GM10847 (cell line): ENCODE data around the gene SSBP4.

ENCODE experiments used
- POLR2A ChIP-seq: IDR thresholded peaks from 2 replicates; pipeline ENCODE4 v1.6.1; 2011; ENCODE audit not compliant: insufficient read length; ENCODE audit errors: extremely low read depth

The SSBP4 gene

GRCh38 chr19:18475762-18476331 is 56.6 kb downstream of the SSBP4 start:
- TF ChIP-seq POLR2A: no peak

- TF ChIP-seq POLR2A: no peak
These were observed 57.4 kb downstream of the SSBP4 start for GRCh38 chr19:18476507-18477041.

GRCh38 chr19:18477042-18477779 is 58.0 kb downstream of the SSBP4 start:
- no peak for TF ChIP-seq POLR2A

DNA sequence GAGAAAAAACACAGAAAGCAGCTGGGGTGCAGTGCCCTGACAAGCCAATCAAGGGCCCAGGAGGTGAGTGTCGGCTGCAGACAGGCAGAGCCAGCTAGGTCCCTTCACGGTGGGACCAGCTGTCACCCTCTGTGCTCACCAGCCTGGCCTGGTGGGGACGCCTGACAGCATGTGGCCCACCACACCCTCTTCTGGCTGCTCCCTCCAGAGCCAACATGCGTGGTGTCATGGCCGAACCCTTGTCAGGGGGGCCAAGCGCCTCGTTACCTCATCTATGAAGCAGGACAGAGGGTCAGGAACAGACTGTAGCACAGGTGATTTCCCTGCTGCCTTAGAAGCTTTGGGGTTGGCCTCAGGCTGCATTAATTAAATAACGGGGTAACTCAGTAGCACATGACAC is 58.8 kb downstream of the SSBP4 start:
- TF ChIP-seq POLR2A: no peak

GRCh38 chr19:18478545-18479311 is 59.5 kb downstream of the SSBP4 start:
- no peak for TF ChIP-seq POLR2A

GRCh38 chr19:18480006-18480691 is 61.0 kb downstream of the SSBP4 start:
- no peak for TF ChIP-seq POLR2A

- TF ChIP-seq POLR2A: no peak
These were observed 62.5 kb downstream of the SSBP4 start for GRCh38 chr19:18481505-18482222.

DNA sequence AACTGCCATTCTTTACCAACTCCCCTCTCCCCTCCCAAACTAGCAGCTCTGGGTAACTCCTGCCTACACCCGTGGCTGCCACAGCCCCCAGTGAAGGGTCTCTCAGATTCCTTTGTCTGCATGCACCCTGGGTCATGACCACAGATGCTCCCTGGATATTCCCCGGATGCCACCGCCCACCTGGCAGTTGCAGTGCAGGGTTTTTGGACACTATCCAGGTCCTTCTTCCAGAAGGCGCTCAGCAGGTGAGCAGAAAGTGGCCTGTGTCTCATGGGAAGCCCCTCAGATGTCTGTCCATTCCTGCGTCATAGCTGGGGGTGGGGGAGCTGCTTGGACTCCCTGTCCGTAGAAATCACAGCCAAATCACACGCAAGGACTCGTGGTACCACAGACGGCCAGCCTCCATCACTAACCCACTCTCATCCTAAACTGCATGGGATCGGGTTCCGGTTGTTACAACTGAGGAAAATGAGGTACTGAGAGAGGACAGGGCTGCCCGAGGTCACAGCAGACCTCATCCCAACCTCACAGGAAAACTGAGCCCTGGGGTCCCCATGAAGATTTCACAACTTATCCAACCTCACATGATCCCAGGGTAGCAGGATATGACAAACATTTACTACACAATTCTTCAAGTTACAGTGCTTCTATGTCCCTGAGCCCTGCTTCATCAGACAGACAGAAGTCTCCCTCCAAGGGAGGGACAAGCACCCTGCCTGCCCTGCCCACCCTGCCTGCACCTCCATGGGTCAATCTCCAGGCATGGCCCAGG is 64.1 kb downstream of the SSBP4 start:
- TF ChIP-seq POLR2A: no peak
